A673 (cell line): ENCODE data around the gene TNRC6C. TPM values are rescaled to one million over a fixed set of nuclear protein-coding genes. Genes with fewer than 3 reads are reported as not detected.

Experiments
- BruUV-seq: library from RNA; stranded (reverse); fragments of 400-500 nt; replicated peaks from 2 replicates; lab custom pipeline; 2021; lab: Mats Ljungman, UMichigan
- CTCF ChIA-PET: fragments of 300-600 bp; sonication (Branson Sonifier 250); formaldehyde crosslinking; loops from one replicate; lab custom pipeline; 2022; ENCODE audit warnings: antibody characterized with exemption; lab: Charles Lee
- POLR2A ChIA-PET: fragments of 300-600 bp; sonication (Branson Sonifier 250); formaldehyde crosslinking; loops from one replicate; lab custom pipeline; 2022; ENCODE audit warnings: antibody characterized with exemption; ENCODE audit not compliant: low non-redundant PET; lab: Charles Lee
- DNase-seq: peaks from one replicate; pipeline ENCODE4 v3.0.0-alpha.2; 2015; ENCODE audit warnings: low spot score
- H3K27ac ChIP-seq: fragments of 200-600 bp; sonication (generic); 2 replicates; pipeline ENCODE4 v1.5.1; 2016; ENCODE audit warnings: mixed run types, low read depth, mild to moderate bottlenecking, mixed read lengths, antibody characterized with exemption, low read length; ENCODE audit not compliant: poor library complexity, severe bottlenecking
- H3K27me3 ChIP-seq: fragments of 200-600 bp; sonication (generic); replicated peaks from 2 replicates; pipeline ENCODE4 v1.6.1; 2017; ENCODE audit warnings: mixed run types, low read depth, mild to moderate bottlenecking, mixed read lengths, antibody characterized with exemption, low read length; ENCODE audit not compliant: insufficient read depth, poor library complexity
- H3K36me3 ChIP-seq: fragments of 200-600 bp; sonication (generic); 2 replicates; pipeline ENCODE4 v1.6.1; 2016; ENCODE audit warnings: mixed run types, mild to moderate bottlenecking, mixed read lengths, antibody characterized with exemption, low read length; ENCODE audit not compliant: insufficient read depth, poor library complexity, severe bottlenecking
- H3K4me1 ChIP-seq: fragments of 200-600 bp; sonication (generic); 2 replicates; pipeline ENCODE4 v1.6.1; 2017; ENCODE audit warnings: mixed run types, mild to moderate bottlenecking, mixed read lengths, antibody characterized with exemption, low read length; ENCODE audit not compliant: insufficient read depth, poor library complexity, severe bottlenecking
- H3K4me3 ChIP-seq: fragments of 200-600 bp; sonication (generic); 2 replicates; pipeline ENCODE4 v1.5.1; 2016; ENCODE audit warnings: low read depth, mixed run types, mild to moderate bottlenecking, mixed read lengths, low read length; ENCODE audit not compliant: poor library complexity, severe bottlenecking
- H3K9me3 ChIP-seq: fragments of 200-600 bp; sonication (generic); 2 replicates; pipeline ENCODE4 v1.6.1; 2016; ENCODE audit warnings: mixed run types, low read depth, mild to moderate bottlenecking, mixed read lengths, antibody characterized with exemption, low read length; ENCODE audit not compliant: poor library complexity, severe bottlenecking
- EZH2 ChIP-seq: fragments of 200-600 bp; sonication (generic); IDR thresholded peaks from 2 replicates; pipeline ENCODE4 v1.6.1; 2017; ENCODE audit warnings: borderline replicate concordance, low read depth, mild to moderate bottlenecking, mixed read lengths, antibody characterized with exemption, low read length; ENCODE audit not compliant: poor library complexity, severe bottlenecking
- intact Hi-C: fragments of 100-400 bp; cut with micrococcal nuclease; formaldehyde crosslinking; loops from one replicate; pipeline ENCODE4 v1.10.0; 2022; ENCODE audit not compliant: unreplicated experiment
- total RNA-seq: library from RNA; stranded (reverse); gene quantifications from 2 replicates; pipeline ENCODE4 v1.2.3, GENCODE V29; 2021
- TF ChIP-seq, protein P1 (sequence below): fragments of 300-800, 200-600 bp; sonication (generic); conservative IDR thresholded peaks from 2 replicates; pipeline ENCODE4 v1.5.1; 2017; ENCODE audit warnings: low read depth, mild to moderate bottlenecking, antibody characterized with exemption, low read length, moderate library complexity, mixed read lengths

Gene TNRC6C
- total RNA-seq, 1 experiment from 2014 or later: 26.7 TPM

DNA sequence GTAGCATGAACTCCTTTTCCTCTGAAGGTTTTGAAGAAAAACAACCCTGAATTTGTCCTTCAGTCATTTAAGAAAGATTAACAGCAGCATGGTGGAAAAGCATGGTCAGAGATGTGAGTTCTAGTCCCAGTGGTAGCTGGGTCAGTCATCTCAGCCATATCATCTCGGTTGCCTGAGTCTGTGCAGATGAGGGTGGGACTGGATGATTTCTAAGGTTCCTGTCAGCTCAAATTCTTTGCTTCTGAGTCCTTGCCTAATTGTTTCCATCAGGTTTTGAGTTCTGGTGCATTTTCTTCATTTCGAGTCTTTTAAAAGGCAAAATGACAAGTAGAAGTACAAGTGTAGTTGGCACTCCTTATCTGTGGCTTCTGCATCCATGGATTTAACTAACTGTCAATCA lies 63.9 kb downstream of the TNRC6C start:
- intact Hi-C loops: no loop called here
- BruUV-seq: no TSS peak
- TF ChIP-seq, protein P1, sequence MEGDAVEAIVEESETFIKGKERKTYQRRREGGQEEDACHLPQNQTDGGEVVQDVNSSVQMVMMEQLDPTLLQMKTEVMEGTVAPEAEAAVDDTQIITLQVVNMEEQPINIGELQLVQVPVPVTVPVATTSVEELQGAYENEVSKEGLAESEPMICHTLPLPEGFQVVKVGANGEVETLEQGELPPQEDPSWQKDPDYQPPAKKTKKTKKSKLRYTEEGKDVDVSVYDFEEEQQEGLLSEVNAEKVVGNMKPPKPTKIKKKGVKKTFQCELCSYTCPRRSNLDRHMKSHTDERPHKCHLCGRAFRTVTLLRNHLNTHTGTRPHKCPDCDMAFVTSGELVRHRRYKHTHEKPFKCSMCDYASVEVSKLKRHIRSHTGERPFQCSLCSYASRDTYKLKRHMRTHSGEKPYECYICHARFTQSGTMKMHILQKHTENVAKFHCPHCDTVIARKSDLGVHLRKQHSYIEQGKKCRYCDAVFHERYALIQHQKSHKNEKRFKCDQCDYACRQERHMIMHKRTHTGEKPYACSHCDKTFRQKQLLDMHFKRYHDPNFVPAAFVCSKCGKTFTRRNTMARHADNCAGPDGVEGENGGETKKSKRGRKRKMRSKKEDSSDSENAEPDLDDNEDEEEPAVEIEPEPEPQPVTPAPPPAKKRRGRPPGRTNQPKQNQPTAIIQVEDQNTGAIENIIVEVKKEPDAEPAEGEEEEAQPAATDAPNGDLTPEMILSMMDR: no peak
- no peak for TF ChIP-seq EZH2
- POLR2A ChIA-PET: no interaction called here
- Histone ChIP-seq H3K4me1 (no peaks in the 10 kb centered on the region), H3K36me3 (no peaks in the 10 kb centered on the region), H3K27ac (no peak overlapping the region), H3K9me3 (no peaks in the 10 kb centered on the region), H3K4me3 (no peak overlapping the region), H3K27me3 (no peaks in the 10 kb centered on the region)
- CTCF ChIA-PET: no interaction called here
- DNase-seq: no peak

DNA sequence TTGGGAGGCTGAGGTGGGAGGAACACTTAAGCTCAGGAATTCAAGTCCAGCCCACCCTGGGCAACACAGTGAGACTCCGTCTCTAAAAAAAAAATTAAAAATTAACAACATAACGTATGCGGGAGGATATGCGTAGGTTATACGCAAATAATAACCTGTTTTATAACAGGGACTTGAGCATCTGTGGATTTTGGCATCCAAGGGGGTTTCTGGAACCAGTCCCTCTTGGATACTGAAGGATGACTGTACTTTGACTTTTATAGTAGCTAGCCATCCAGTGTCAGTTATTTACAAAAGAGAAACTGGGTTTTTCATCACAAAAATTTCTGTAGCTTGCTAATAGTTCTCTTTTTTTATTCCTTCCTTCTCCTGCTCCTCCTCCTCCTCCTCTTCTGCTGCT lies 64.5 kb downstream of the TNRC6C start:
- H3K9me3 ChIP-seq: no peaks in the 10 kb centered on the region
- TF ChIP-seq EZH2: no peak
- TF ChIP-seq, protein P1: no peak
- no peaks in the 10 kb centered on the region for H3K4me1 ChIP-seq
- H3K27ac ChIP-seq: no peak overlapping the region
- ChIA-PET POLR2A (no interaction called here), CTCF (no interaction called here)
- BruUV-seq: no TSS peak
- no peaks in the 10 kb centered on the region for H3K27me3 ChIP-seq
- H3K36me3 ChIP-seq: no peaks in the 10 kb centered on the region
- no peak for DNase-seq
- no peak overlapping the region for H3K4me3 ChIP-seq
- intact Hi-C loops: no loop called here

DNA sequence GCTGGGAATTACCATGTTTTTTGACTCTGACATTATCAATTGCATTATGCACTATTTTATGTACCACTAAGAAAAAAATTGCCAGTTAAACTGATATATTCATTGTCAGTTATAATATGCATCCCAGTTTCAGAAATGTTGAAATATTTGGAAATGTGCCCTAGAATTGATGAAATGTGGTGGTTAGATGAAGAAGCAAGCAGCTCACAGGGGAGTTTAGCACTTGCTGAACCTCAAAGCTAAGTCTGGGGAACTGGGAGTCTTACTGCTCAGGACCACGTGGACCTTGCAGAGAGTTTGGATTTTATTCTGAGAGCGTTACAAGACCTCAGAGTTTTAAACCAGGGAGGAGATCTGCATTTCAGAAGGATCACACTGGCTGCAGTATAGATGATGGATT lies 67.9 kb downstream of the TNRC6C start:
- Histone ChIP-seq H3K9me3 (no peaks in the 10 kb centered on the region), H3K4me1 (no peaks in the 10 kb centered on the region), H3K27ac (no peak overlapping the region), H3K27me3 (no peaks in the 10 kb centered on the region), H3K36me3 (no peaks in the 10 kb centered on the region), H3K4me3 (no peak overlapping the region)
- intact Hi-C loops: no loop called here
- no TSS peak for BruUV-seq
- no peak for DNase-seq
- TF ChIP-seq, protein P1: no peak
- TF ChIP-seq EZH2: no peak
- ChIA-PET POLR2A (no interaction called here), CTCF (no interaction called here)
